Fibroblast of villous mesenchyme (primary cell): ENCODE results near the gene FAM50B. TPM values are rescaled to one million over a fixed set of nuclear protein-coding genes. Genes with fewer than 3 reads are reported as not detected.

ENCODE experiments used
- DNase-seq: peaks from one replicate; pipeline ENCODE4 v3.0.0-alpha.2; 2010; ENCODE audit warnings: low read depth
- H3K4me3 ChIP-seq: 2 replicates; pipeline ENCODE4 v1.5.1; 2011; ENCODE audit warnings: low read depth, mild to moderate bottlenecking, low read length
- total RNA-seq: library from RNA; depleted of rRNA; stranded (reverse); fragments of >200 nt; gene quantifications from 2 replicates; pipeline ENCODE4 v1.2.3, GENCODE V29; 2012
- TF ChIP-seq, protein P1 (sequence below): IDR thresholded peaks from 2 replicates; pipeline ENCODE4 v1.5.1; 2012; ENCODE audit warnings: low read depth, mild to moderate bottlenecking, low read length; ENCODE audit not compliant: insufficient read depth

The FAM50B gene
- total RNA-seq, 1 donor: 6.0 TPM

- TF ChIP-seq, protein P1, sequence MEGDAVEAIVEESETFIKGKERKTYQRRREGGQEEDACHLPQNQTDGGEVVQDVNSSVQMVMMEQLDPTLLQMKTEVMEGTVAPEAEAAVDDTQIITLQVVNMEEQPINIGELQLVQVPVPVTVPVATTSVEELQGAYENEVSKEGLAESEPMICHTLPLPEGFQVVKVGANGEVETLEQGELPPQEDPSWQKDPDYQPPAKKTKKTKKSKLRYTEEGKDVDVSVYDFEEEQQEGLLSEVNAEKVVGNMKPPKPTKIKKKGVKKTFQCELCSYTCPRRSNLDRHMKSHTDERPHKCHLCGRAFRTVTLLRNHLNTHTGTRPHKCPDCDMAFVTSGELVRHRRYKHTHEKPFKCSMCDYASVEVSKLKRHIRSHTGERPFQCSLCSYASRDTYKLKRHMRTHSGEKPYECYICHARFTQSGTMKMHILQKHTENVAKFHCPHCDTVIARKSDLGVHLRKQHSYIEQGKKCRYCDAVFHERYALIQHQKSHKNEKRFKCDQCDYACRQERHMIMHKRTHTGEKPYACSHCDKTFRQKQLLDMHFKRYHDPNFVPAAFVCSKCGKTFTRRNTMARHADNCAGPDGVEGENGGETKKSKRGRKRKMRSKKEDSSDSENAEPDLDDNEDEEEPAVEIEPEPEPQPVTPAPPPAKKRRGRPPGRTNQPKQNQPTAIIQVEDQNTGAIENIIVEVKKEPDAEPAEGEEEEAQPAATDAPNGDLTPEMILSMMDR: no peak
- DNase-seq: no peak
- no peak overlapping the region for H3K4me3 ChIP-seq
Observed at GRCh38 chr6:3837781-3838180, 11.4 kb upstream of the FAM50B start.

- H3K4me3 ChIP-seq: no peak overlapping the region
- TF ChIP-seq, protein P1: no peak
- peak; percentile 37 for DNase-seq
Observed at GRCh38 chr6:3838992-3839867, 9.9 kb upstream of the FAM50B start.

- DNase-seq: peak; percentile 72
- H3K4me3 ChIP-seq: no peak overlapping the region
- TF ChIP-seq, protein P1: no peak
Observed at GRCh38 chr6:3841066-3841454, 8.1 kb upstream of the FAM50B start.

DNA sequence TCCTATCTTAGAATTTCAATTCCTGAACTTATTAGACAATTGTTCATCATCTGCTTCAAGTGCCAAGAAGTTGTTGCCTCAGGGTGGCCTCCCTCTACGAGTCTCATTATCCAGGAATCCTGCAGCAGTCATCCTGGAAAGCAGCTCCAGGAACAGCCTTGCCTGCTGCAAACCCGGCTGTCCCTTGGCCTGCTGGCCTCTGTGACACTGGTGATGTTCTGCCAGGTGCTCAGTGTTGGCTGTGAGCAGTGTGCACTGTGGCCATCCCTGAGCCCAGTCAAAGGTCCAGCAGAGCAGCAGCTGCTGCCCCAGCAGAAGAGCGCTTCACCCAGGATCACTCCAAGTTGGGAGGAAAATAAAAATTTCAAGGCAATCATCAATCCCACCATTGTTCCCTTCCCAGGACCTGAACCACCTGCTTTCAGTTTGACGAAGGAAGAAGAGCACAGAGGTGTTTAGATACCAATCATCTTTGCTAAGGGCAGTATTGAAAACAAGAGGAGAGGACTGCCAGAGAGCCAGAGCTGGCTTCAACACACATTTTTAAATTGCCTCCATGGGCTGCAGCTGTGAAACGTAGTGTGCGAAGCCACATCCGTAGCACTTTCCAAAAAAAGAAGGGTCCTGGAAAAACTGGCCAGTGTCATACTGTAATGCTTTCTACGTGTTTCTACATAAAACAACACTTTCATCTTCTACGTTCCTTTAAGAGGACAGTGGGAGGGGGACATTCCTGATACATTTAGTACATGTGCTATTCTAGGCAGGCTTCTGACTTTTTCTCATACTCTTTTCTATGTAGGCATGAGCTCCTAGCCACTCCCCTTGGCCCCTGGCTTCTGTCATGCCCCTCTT lies 7.2 kb upstream of the FAM50B start:
- peak; percentile 63 for DNase-seq
- no peak overlapping the region for H3K4me3 ChIP-seq
- TF ChIP-seq, protein P1: no peak

DNA sequence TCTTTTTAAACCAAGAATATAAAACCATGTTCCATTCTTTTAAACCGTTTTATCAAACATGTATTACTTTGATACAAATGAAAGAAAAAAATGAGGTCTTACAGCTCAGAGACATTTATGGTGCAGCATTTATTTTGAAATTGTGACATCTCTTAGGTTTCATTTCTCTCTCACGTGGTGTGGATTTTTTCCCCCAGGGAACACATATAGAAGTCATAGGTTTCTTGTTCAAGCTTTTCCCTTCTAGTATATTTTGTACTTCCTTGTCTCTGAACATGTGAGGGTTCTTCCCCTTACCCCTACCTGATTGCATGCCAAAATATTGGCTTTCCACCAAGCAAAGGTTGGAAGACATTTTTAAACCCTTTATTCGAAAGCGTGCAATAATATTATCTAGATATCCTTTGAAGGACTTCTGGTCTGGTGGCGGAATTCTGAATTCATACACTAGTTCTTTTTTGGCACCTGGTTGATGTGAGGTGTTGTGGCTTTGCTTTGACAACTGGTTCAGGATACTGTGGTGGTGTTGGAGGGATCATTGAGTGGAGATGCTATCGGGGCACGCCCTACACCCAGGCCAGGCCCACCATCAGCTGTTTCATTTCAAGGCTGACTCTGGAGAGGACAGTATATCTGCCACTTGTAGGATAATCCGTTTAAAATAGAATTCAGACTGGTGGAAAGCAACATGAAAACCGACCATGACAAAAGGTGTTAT lies 5.6 kb upstream of the FAM50B start:
- TF ChIP-seq, protein P1: no peak
- peak; percentile 34 for DNase-seq
- H3K4me3 ChIP-seq: no peak overlapping the region

GRCh38 chr6:3844097-3844463 lies 5.1 kb upstream of the FAM50B start:
- DNase-seq: peak; percentile 56
- H3K4me3 ChIP-seq: no peak overlapping the region
- TF ChIP-seq, protein P1: no peak
